Measurements from ENCODE around the gene FAM83B. TPM values are rescaled to one million over a fixed set of nuclear protein-coding genes. Genes with fewer than 3 reads are reported as not detected.

Gene FAM83B
- total RNA-seq, 1 donor from 2014 or later = not detected

DNA sequence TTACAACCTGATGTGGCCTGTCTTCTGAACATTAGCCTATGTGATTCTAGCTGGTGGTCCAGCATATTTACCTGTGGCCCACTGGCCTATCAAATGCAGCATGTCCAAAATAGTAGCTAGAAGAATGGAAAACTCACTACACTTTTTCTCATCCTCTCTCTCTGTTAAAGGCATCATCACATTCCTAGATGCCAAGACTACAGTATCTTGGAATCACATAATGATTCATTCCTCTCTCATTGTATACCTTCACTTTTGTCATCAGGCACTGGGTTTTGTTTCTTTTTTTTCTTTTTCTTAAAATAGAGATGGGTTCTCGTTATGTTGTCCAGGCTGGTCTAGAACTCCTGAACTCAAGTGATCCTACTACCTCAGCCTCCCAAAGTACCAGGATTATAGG lies 45.0 kb downstream of the FAM83B start:
- no peaks in the 10 kb centered on the region for H3K9me3 Mint-ChIP-seq
- no peaks in the 10 kb centered on the region for H3K27me3 Mint-ChIP-seq (ENCODE audit: low read depth)
- H3K4me3 Mint-ChIP-seq = no peak overlapping the region
- no peaks in the 10 kb centered on the region for H3K4me1 Mint-ChIP-seq
- TF ChIP-seq, protein P1, sequence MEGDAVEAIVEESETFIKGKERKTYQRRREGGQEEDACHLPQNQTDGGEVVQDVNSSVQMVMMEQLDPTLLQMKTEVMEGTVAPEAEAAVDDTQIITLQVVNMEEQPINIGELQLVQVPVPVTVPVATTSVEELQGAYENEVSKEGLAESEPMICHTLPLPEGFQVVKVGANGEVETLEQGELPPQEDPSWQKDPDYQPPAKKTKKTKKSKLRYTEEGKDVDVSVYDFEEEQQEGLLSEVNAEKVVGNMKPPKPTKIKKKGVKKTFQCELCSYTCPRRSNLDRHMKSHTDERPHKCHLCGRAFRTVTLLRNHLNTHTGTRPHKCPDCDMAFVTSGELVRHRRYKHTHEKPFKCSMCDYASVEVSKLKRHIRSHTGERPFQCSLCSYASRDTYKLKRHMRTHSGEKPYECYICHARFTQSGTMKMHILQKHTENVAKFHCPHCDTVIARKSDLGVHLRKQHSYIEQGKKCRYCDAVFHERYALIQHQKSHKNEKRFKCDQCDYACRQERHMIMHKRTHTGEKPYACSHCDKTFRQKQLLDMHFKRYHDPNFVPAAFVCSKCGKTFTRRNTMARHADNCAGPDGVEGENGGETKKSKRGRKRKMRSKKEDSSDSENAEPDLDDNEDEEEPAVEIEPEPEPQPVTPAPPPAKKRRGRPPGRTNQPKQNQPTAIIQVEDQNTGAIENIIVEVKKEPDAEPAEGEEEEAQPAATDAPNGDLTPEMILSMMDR (conservative IDR thresholded peaks at IDR 0.05) = no peak
- DNase-seq (ENCODE audit: low read depth, low spot score) = no peak
- no peak overlapping the region for H3K27ac Mint-ChIP-seq (ENCODE audit: unreplicated experiment)
- H3K36me3 Mint-ChIP-seq (ENCODE audit: low read depth) = no peaks in the 10 kb centered on the region

GRCh38 chr6:54892831-54893230 lies 46.3 kb downstream of the FAM83B start:
- no peaks in the 10 kb centered on the region for H3K36me3 Mint-ChIP-seq (ENCODE audit: low read depth)
- H3K27me3 Mint-ChIP-seq (ENCODE audit: low read depth) = no peaks in the 10 kb centered on the region
- TF ChIP-seq, protein P1 (conservative IDR thresholded peaks at IDR 0.05) = no peak
- H3K9me3 Mint-ChIP-seq = no peaks in the 10 kb centered on the region
- no peak for DNase-seq (ENCODE audit: low read depth, low spot score)
- no peak overlapping the region for H3K4me3 Mint-ChIP-seq
- H3K4me1 Mint-ChIP-seq = no peaks in the 10 kb centered on the region
- H3K27ac Mint-ChIP-seq (ENCODE audit: unreplicated experiment) = no peak overlapping the region

- Mint-ChIP-seq H3K27me3 (ENCODE audit: low read depth) (no peaks in the 10 kb centered on the region), H3K4me3 (no peak overlapping the region), H3K9me3 (no peaks in the 10 kb centered on the region), H3K27ac (ENCODE audit: unreplicated experiment) (no peak overlapping the region), H3K36me3 (ENCODE audit: low read depth) (no peaks in the 10 kb centered on the region), H3K4me1 (no peaks in the 10 kb centered on the region)
- DNase-seq (ENCODE audit: low read depth, low spot score) = no peak
- TF ChIP-seq, protein P1 (conservative IDR thresholded peaks at IDR 0.05) = no peak
Measured at GRCh38 chr6:54893818-54894217, 47.2 kb downstream of the FAM83B start.

GRCh38 chr6:54896302-54896701 lies 49.7 kb downstream of the FAM83B start:
- H3K27me3 Mint-ChIP-seq (ENCODE audit: low read depth) = no peaks in the 10 kb centered on the region
- H3K36me3 Mint-ChIP-seq (ENCODE audit: low read depth) = no peaks in the 10 kb centered on the region
- H3K4me3 Mint-ChIP-seq = no peak overlapping the region
- H3K4me1 Mint-ChIP-seq = no peaks in the 10 kb centered on the region
- no peaks in the 10 kb centered on the region for H3K9me3 Mint-ChIP-seq
- no peak for DNase-seq (ENCODE audit: low read depth, low spot score)
- no peak overlapping the region for H3K27ac Mint-ChIP-seq (ENCODE audit: unreplicated experiment)
- TF ChIP-seq, protein P1 (conservative IDR thresholded peaks at IDR 0.05) = no peak

DNA sequence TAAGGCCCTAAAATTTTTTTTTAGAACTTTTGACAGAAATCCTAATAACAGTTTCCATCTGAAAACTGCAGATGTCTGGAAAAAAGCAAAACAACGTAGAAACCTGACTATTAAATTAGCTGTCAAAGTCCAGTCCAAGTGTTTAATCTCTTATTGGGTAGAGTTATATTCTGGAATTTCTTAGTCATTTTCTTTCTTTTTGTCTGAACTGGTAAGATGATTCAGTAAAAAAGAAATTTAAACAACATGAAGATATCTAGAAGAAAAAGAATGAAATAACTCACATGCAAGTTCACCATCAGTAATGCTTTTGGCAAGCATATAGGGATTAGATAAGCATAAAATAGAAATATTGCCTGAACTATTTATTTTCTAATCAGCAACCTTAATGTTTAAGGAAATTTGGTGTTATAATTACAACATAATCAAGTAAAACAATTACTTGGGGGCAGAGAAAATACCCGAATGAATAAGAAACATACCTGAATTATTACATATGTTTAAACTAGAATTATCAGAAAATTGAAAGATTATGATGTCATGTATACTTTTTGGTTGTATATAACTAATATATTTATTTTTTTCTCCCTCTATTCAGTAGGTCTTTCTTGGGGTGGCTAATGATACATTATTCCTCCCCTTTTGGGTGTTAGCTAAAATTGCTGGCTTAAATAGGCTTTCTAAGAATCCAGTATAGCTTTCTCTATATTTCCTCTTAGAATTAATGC lies 51.1 kb downstream of the FAM83B start:
- TF ChIP-seq, protein P1 (conservative IDR thresholded peaks at IDR 0.05) = no peak
- Mint-ChIP-seq H3K9me3 (no peaks in the 10 kb centered on the region), H3K4me3 (no peak overlapping the region), H3K27ac (ENCODE audit: unreplicated experiment) (no peak overlapping the region), H3K27me3 (ENCODE audit: low read depth) (no peaks in the 10 kb centered on the region), H3K36me3 (ENCODE audit: low read depth) (no peaks in the 10 kb centered on the region), H3K4me1 (no peaks in the 10 kb centered on the region)
- DNase-seq (ENCODE audit: low read depth, low spot score) = no peak

All from neural crest cell (in vitro differentiated cells).